HAP-1 (cell line): ENCODE data around the gene FAM227A.

Experiments used
- DNase-seq, 2 experiments: peaks; one replicate each; pipeline ENCODE4 v3.0.0-alpha.2; 2016 to 2020; ENCODE audit warnings: low spot score in 2 of 2
- H3K27me3 ChIP-seq: fragments of 250-450 bp; sonication (Bioruptor Pico); 2 replicates; pipeline ENCODE4 v1.5.1; 2020; ENCODE audit warnings: low read depth, mild to moderate bottlenecking, moderate library complexity
- H3K36me3 ChIP-seq: fragments of 250-450 bp; sonication (Bioruptor Pico); replicated peaks from 2 replicates; pipeline ENCODE4 v1.5.1; 2020; ENCODE audit warnings: mild to moderate bottlenecking
- H3K4me1 ChIP-seq: fragments of 250-450 bp; sonication (Bioruptor Pico); 2 replicates; pipeline ENCODE4 v1.5.1; 2020; ENCODE audit warnings: mild to moderate bottlenecking
- H3K4me3 ChIP-seq: fragments of 250-450 bp; sonication (Bioruptor Pico); 2 replicates; pipeline ENCODE4 v1.5.1; 2020; ENCODE audit warnings: mild to moderate bottlenecking, moderate library complexity
- H3K9me3 ChIP-seq: fragments of 250-450 bp; sonication (Bioruptor Pico); 2 replicates; pipeline ENCODE4 v1.5.1; 2020; ENCODE audit warnings: mild to moderate bottlenecking, moderate library complexity
- in situ Hi-C: fragments of 300-500 bp; cut with MboI; formaldehyde crosslinking; loops from 3 replicates; pipeline ENCODE4 v1.14.3; 2020; ENCODE audit warnings: low sequenced_read_pairs, inconsistent platforms, mixed read lengths

Gene FAM227A

DNA sequence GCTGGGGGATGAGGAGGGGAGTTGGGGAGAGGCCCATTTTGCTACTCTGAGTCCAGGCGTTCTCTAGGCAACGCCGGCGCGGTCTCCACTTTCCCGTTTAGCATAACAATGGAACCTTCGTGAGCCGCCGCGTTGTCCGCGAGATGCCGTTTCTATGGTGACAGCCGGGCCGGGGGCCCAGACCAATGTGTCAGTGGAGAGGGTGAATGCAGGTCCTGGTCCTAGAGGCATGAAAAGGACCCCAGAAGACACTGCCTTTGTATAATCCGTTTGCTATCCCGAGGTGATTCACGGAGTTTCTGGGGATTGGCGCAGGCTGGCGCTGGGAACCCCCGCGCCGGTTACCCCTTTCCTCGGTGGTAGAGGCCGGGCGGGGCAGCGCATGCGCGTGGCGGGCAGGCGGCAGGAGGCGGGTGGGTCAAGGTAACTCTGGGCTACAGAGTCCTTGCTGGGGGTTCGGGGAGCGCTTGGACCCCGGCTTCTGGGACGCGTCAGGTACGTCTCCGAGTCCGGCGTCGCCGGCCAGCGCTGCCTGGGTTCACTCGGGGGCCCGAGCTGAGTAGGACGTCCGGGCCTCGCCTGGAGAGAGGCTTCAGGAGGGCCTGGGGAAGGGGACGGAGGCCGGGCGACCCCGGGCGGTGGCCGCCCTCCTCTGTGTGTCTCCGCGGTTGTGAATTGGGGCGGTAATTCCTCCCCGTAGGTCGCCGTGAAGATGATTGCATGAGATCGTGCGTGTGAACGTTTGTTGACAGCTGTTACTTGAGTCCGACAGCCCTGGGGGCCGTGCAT, at the start of gene FAM227A, which contains the start of gene CBY1:
Gene FAM227A, minus strand, starts transcription at position 137 of the 789 bp plus-strand sequence. CDS start 6,224 bp downstream, outside the sequence.
Gene CBY1, plus strand, starts transcription at position 383 of the 789 bp plus-strand sequence. CDS start 11,417 bp downstream, outside the sequence.
- peaks cover 8% of the 10 kb centered on the region for H3K4me1 ChIP-seq
- no peaks in the 10 kb centered on the region for H3K36me3 ChIP-seq
- no peaks in the 10 kb centered on the region for H3K9me3 ChIP-seq
- peak; percentile 96 to 97 for DNase-seq
- H3K4me3 ChIP-seq: peak within 1 kb of the TSS; percentile 78
- in situ Hi-C loops: no loop called here
- H3K27me3 ChIP-seq: no peaks in the 10 kb centered on the region

DNA sequence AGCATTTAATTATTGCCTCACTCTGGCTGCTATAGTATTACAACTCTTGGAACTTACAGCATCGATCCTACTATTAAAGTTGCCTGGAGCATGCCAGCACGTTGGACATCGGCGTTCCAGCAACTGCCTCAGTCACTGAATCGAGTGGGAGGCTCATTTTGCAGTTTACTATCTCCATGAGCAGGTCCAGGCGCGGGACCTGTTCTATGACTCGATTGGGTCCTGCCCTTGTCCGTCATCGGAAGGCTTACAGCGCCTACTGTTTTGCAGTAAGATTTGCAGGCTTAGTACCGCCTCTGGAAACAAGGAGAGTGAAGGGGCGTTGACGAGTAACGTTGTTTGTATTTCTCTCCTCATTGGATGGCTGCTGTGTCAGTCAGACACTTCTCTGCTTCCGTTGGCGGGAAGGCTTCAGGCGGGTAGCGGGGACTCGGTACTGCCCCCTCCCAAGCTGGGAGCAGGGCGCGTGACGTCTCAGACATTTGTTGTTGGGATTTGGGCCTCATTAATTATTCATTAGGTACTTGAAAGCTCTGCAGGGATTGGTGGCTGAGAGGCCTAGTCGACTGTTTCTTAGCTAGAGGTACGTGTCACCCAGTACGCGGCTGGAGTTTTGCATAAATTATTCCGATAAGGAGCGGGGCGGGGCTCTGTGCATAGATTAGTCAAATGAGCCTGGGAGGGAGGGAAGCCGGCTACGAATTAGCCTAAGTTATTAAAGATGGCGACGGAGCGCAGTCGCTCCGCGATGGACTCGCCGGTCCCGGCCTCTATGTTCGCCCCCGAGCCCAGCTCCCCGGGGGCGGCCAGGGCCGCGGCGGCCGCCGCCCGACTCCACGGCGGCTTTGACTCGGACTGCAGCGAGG, 49.3 kb upstream of the FAM227A start, which contains the start of gene GTPBP1:
Gene GTPBP1, plus strand, starts transcription at position 710 of the 866 bp plus-strand sequence. Its CDS starts 12 bp downstream, at position 722.
- H3K4me3 ChIP-seq: peak within 1 kb of the TSS; percentile 88
- no peaks in the 10 kb centered on the region for H3K9me3 ChIP-seq
- no peaks in the 10 kb centered on the region for H3K27me3 ChIP-seq
- peak; percentile 99 to 100 for DNase-seq
- in situ Hi-C loops: no loop called here
- peaks cover 36% of the 10 kb centered on the region for H3K4me1 ChIP-seq
- H3K36me3 ChIP-seq: peaks cover 21% of the 10 kb centered on the region

DNA sequence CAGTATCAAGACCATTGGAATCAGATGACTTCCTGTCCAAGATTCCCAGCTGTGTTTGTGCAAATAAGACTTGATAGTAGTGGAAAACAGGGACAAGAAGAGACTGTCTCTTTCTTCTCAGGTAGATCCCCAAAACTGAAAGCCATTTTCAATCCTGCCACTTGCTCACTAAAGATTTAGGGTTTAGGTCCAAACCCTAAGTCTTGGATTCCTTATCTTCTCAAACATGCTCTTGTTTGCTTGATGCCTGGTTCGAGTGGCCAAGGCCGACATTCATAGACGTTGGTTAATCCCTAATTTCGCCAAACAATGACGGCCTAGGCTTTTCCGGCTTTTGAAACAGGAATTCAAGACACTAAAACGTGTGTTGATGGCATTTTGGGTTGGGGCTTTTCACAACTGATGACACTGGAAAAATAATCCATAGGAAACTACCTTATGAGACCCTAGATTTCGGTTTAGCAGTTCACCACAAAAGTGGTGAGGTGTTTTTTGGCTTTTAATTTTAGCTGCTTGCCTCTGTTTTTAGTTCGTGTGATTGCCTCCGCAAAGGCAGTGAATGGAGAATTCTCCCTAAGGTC, 48.6 kb upstream of the FAM227A start:
- in situ Hi-C loops: no loop called here
- peaks cover 36% of the 10 kb centered on the region for H3K4me1 ChIP-seq
- H3K9me3 ChIP-seq: no peaks in the 10 kb centered on the region
- no peaks in the 10 kb centered on the region for H3K27me3 ChIP-seq
- peak overlapping the region; percentile 13 for H3K4me3 ChIP-seq
- peaks cover 14% of the 10 kb centered on the region for H3K36me3 ChIP-seq
- peak; percentile 43 to 57 for DNase-seq

DNA sequence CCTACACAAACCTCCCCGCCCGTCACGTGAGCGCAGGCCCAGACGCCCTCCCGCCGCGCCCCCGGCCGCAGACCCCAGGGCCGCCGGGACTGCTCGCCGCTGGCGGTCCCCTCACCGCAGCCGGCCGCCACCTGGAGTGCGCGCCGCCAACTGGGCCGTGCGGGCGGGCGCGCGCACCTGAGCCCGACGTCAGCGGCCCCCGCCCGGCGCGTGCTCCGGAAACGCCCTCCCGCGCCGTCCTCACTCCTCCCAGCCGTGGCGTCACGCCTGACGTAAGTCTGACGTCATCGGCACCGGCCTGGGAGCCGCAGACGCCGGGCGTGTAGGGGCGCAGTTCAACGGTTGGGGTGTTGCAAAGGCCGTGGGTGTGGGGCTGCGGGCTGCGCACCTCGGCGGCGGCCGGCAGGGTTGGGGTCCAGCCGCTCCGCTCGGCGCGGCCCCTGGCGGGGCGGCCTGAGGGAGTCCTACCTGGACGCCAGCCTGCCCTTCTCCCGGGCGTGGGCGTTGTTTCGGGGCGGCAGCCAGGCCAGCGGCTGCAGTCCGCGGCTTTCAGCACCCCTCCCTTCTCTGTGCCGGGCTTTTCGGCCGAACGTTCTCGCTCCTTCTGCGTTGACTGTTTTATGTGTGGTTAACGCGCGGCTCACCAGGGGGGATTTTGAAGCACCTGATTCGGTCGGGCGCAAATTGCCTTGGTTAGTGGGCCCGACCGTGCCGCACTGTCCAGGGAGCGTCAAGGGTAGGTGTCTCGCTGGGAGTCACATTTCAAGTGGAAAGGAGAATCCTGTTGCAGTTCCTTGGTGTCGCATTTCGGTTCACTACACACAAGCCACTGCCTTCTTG, 44.8 kb upstream of the FAM227A start, which contains the start of gene JOSD1:
Gene JOSD1, minus strand, starts transcription at position 155 of the 840 bp plus-strand sequence. CDS start 956 bp downstream, outside the sequence.
- in situ Hi-C loops: no loop called here
- peaks cover 45% of the 10 kb centered on the region for H3K4me1 ChIP-seq
- no peaks in the 10 kb centered on the region for H3K9me3 ChIP-seq
- no peaks in the 10 kb centered on the region for H3K27me3 ChIP-seq
- H3K36me3 ChIP-seq: peaks cover 17% of the 10 kb centered on the region
- H3K4me3 ChIP-seq: peak within 1 kb of the TSS; percentile 53
- peak; percentile 78 to 94 for DNase-seq

DNA sequence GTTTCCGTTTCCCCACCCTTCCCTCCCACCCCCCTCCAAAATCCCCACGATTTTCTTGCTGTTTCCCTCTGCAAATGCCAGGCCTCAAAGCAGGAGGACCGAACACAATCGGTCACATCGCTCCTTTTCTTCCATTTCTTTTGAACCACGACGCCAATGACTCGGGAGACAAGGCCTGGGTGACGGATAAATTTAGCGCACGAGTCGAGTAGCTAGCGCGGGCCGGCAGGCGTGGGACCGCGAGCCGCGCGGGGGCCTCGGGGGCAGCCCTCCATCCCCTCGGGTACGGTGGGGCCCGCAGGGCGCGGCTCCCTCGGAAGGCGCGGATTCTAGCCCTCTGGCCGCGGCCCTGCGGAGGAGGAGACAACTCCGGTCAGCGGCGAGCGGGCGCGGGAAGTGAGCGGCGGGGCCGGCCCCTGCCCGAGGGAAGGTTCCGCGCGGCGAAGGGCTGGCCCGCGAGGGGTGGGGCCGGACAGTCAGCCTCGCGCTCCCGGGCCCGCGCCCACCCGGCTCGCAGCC, 44.1 kb upstream of the FAM227A start:
- Histone ChIP-seq H3K4me3 (peak overlapping the region; percentile 53), H3K27me3 (no peaks in the 10 kb centered on the region), H3K9me3 (no peaks in the 10 kb centered on the region), H3K36me3 (peaks cover 14% of the 10 kb centered on the region), H3K4me1 (peaks cover 45% of the 10 kb centered on the region)
- in situ Hi-C loops: no loop called here
- peak in 1 of 2 experiments; percentile 77 for DNase-seq

DNA sequence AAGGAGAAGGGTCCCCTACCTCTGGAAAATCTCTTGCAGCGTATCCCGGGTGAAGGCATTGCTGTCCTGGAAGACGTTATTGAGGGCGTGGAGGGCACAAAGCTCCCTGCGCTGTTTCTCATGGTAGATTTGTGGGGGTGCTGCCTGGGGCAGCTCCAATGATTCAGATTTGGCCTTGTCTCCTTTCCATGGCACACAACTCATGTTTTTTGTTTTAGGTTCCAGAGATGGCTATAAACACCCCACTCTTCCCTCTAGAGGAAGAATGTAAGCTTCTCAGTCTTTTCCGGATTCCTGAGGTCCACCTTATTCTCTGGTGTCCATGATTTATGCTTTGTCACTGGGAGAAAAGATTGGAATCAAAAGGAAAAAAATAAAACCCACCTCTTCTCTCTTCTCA, 43.6 kb upstream of the FAM227A start:
- peaks cover 42% of the 10 kb centered on the region for H3K4me1 ChIP-seq
- H3K9me3 ChIP-seq: no peaks in the 10 kb centered on the region
- DNase-seq: no peak
- H3K36me3 ChIP-seq: peaks cover 14% of the 10 kb centered on the region
- peak overlapping the region; percentile 53 for H3K4me3 ChIP-seq
- in situ Hi-C loops: no loop called here
- H3K27me3 ChIP-seq: no peaks in the 10 kb centered on the region

DNA sequence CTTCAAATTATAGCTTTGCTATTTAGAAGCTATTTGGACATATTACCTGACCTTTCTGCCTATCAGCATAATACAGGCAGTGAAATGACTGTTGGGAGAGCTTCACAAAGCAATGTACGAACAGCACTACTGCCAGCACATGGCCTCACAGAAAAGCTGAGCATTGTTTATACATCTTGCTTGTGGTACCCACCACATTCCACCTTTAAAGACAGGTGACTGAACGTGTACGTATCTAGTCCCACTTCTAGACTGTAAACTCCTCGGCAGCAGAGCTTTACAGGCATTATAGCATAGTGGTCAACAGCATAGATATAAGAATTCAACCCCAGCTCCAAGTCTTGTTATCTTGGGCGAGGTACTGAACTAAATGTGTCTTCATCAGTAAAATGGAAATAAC, 43.0 kb upstream of the FAM227A start:
- H3K36me3 ChIP-seq: peaks cover 14% of the 10 kb centered on the region
- H3K4me1 ChIP-seq: peaks cover 37% of the 10 kb centered on the region
- in situ Hi-C loops: no loop called here
- peak overlapping the region; percentile 53 for H3K4me3 ChIP-seq
- no peaks in the 10 kb centered on the region for H3K9me3 ChIP-seq
- H3K27me3 ChIP-seq: no peaks in the 10 kb centered on the region
- DNase-seq: no peak

DNA sequence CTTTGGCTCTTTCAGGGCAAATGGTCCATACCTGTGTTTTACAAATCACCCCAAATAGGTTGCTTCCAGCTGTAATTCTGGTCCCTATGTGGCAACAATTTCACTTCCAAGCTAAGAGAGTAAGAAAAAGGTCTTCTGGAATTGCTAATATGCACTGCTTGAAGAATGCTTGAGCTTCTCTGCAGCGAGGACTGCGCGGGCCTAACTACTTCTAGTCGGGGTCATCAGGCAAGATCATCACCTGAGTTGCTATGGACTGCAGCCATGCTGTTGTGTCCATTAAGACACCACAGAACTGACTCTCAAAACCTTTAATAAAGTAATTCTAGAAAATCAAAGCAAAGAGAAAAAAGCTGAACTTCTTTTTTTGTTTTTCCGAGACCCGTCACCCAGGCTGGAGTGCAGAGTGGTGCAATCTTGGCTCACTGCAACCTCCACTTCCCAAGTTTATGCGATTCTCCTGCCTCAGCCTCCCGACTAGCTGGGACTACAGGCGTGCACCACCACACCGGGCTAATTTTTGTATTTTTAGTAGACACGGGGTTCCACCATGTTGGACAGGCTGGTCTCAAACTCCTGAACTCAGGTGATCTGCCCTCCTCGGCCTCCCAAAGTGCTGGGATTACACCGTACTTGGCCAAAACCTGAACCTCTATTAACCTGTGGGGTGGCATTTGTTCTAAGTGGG, 42.4 kb upstream of the FAM227A start:
- no peak for DNase-seq
- H3K4me3 ChIP-seq: peak overlapping the region; percentile 53
- H3K36me3 ChIP-seq: peaks cover 14% of the 10 kb centered on the region
- H3K27me3 ChIP-seq: no peaks in the 10 kb centered on the region
- in situ Hi-C loops: no loop called here
- peaks cover 33% of the 10 kb centered on the region for H3K4me1 ChIP-seq
- no peaks in the 10 kb centered on the region for H3K9me3 ChIP-seq

DNA sequence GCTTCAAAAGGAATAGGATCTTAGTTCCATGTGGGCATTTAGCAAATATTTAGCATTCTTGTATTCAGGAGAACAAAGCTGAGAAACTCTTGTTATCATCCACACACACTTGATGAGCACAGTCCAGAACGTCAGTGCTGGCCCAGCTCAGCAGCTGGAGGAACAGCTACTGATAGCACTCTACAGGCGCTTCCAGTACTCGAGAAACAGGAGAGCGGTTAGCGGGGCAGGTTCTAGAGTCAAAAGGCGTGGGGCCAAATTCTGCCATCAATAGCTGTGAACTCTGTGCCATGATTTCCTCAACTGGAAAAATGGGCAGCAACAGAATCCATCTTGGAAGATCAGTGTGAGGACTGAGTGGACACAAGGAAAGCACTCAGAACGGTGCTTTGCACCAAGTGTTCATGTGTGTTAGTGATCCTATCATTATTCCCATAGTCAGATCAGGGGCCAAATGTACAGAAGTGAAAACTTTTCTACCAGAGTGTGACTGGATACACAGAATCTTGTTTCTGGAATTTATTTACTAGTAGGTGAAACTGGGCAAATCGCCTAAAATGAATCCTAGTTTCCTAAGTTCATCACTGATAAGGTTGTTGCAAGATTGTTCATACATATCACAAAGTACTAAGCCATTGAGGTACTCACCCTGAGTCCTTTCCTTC, 41.4 kb upstream of the FAM227A start:
- Histone ChIP-seq H3K36me3 (peaks cover 23% of the 10 kb centered on the region), H3K27me3 (no peaks in the 10 kb centered on the region), H3K4me1 (peaks cover 26% of the 10 kb centered on the region), H3K9me3 (no peaks in the 10 kb centered on the region), H3K4me3 (peak overlapping the region; percentile 53; the same call in 1 of the 2 replicates)
- in situ Hi-C loops: no loop called here
- no peak for DNase-seq

DNA sequence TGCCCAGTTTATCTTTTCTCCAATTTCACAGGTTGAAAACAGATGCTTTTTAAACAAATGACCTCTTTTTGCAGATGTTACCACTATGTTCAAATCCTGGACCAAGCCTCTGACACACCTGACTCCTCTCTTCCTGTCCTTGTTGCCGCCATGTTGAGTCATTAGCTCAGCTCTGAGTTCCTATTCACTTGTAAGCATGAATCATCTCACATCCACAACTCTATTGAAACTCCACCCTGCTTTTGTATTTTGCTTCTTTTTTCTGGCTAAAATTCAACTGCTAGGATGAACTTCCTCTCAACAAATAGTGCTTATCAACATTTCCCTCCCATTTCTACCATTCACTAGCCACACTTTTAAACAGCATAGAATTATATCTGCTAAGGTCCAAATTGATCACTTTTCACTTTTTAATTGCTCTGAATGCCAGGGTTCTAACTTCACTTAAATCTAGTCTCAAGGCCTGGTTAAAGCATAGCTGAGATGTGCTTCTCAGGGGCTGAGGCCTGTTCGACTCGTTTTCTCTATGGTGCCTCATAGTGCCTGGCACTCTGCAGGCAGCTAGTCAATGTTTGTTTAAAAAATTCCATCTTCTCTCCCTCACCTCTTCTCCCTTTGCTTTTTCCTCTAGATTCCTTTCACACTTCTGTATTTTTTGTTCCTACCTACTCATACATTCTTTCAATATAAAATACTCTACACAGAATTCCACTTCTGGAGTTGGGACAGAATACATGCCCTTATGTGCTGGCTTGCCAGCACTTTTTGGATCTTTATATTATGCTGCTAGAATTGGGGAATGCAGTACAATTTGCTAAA, 40.6 kb upstream of the FAM227A start:
- Histone ChIP-seq H3K9me3 (no peaks in the 10 kb centered on the region), H3K4me3 (no peak overlapping the region), H3K36me3 (peaks cover 23% of the 10 kb centered on the region), H3K27me3 (no peaks in the 10 kb centered on the region), H3K4me1 (peaks cover 22% of the 10 kb centered on the region)
- no peak for DNase-seq
- in situ Hi-C loops: no loop called here

DNA sequence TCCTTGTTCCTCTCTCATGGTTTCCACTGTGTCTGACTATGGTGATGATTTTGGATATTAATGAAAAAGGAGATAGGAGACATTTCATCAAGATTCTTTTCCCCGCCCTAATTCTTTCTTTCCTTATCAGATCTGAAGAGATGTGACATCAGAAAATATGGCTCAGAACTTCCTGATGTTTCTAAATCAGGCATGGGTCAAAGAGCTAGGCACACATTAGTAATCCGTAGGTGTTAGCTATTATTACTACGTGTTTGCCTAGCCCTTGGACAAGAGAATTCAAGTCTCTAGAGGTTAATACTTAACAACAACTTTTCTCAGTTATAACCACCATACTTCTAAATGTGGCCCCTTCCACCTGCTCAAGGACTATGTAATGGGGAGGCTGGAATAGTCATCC, 38.7 kb upstream of the FAM227A start:
- DNase-seq: no peak
- H3K27me3 ChIP-seq: no peaks in the 10 kb centered on the region
- in situ Hi-C loops: no loop called here
- H3K36me3 ChIP-seq: peaks cover 36% of the 10 kb centered on the region
- peaks cover 18% of the 10 kb centered on the region for H3K4me1 ChIP-seq
- no peaks in the 10 kb centered on the region for H3K9me3 ChIP-seq
- H3K4me3 ChIP-seq: no peak overlapping the region
